HCT116 (cell line): Measurements from ENCODE around the gene TMEM191C.
"Not testable (repeated sequence)": the region's sequence is repeated elsewhere in the genome, so short reads cannot be mapped to it uniquely, and the experiment has no call there.

Experiments
- CEBPB ChIP-seq: IDR thresholded peaks from 2 replicates; pipeline ENCODE4 v1.6.1; 2012; ENCODE audit warnings: low read depth
- EZH2 ChIP-seq: fragments of 200-600 bp; sonication (generic); IDR thresholded peaks from 2 replicates; pipeline ENCODE4 v1.6.1; 2017; ENCODE audit warnings: antibody characterized with exemption, mixed run types
- POLR2A ChIP-seq: IDR thresholded peaks from 2 replicates; pipeline ENCODE4 v1.7.0; 2011; ENCODE audit warnings: borderline replicate concordance; ENCODE audit not compliant: insufficient read depth, insufficient read length; ENCODE audit errors: extremely low read depth
- POLR2AphosphoS5 ChIP-seq: IDR thresholded peaks from 2 replicates; pipeline ENCODE4 v1.6.1; 2011; ENCODE audit warnings: mild to moderate bottlenecking, low read depth, low read length, moderate library complexity
- RAD21 ChIP-seq: IDR thresholded peaks from 2 replicates; pipeline ENCODE4 v1.6.1; 2012; ENCODE audit warnings: low read depth, mild to moderate bottlenecking
- REST ChIP-seq: IDR thresholded peaks from 2 replicates; pipeline ENCODE4 v1.6.1; 2012; ENCODE audit warnings: low read depth
- SIN3A ChIP-seq: IDR thresholded peaks from 2 replicates; pipeline ENCODE4 v1.6.1; 2012; ENCODE audit warnings: low read depth
- SP1 ChIP-seq: IDR thresholded peaks from 2 replicates; pipeline ENCODE4 v1.6.1; 2012; ENCODE audit warnings: low read depth
- SRF ChIP-seq: IDR thresholded peaks from 2 replicates; pipeline ENCODE4 v1.6.1; 2012; ENCODE audit warnings: low read depth
- TCF7L2 ChIP-seq: IDR thresholded peaks from 2 replicates; pipeline ENCODE4 v1.7.0; 2011; ENCODE audit warnings: borderline replicate concordance, inconsistent platforms; ENCODE audit not compliant: insufficient read depth, insufficient read length; ENCODE audit errors: extremely low read depth
- YY1 ChIP-seq: IDR thresholded peaks from 2 replicates; pipeline ENCODE4 v1.6.1; 2011; ENCODE audit warnings: low read length, low read depth, moderate library complexity, mild to moderate bottlenecking; ENCODE audit not compliant: insufficient replicate concordance; ENCODE audit errors: extremely low read depth
- ZFX ChIP-seq: fragments of 450-650 bp; IDR thresholded peaks from 2 replicates; pipeline ENCODE4 v1.6.1; 2017
- ZNF274 ChIP-seq: fragments of 200-500 bp; sonication (Bioruptor generic); IDR thresholded peaks from 2 replicates; pipeline ENCODE4 v1.6.1; 2014; ENCODE audit warnings: mild to moderate bottlenecking, low read depth, low read length, inconsistent platforms
- TF ChIP-seq, protein P1 (sequence below), 3 experiments: fragments of 200-600 bp in 1 of 3; sonication (generic) in 1 of 3; IDR thresholded peaks in 2 of 3; conservative IDR thresholded peaks in 1 of 3; 2 replicates each; pipeline ENCODE4 v1.5.1; 2012 to 2017; ENCODE audit warnings: low read depth in 2 of 3, low read length in 2 of 3, antibody characterized with exemption in 1 of 3, borderline replicate concordance in 1 of 3, control low read depth in 1 of 3, mild to moderate bottlenecking in 1 of 3, mixed read lengths in 1 of 3, mixed run types in 1 of 3, moderate library complexity in 1 of 3; ENCODE audit not compliant: insufficient read depth in 1 of 3

DNA sequence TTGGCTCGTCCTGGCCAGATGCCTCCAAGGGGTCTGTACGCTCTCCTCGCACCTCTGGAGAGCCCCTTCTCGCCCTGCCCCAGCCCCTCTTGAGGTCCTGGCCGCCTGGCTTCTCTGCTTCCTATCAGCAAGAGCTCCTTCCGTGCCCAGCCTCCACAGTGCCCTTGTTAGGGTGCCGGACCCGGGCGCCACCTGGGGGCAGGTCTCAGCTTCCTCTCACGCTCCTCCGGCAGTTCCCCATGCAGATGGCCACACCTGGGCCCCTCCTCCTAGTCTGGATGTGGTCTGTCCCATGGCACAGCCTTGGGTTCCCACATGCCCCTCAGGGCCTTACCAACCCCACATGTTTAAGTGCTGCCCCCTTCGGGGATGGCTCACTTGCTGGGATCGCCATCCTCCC, 6.5 kb downstream of the TMEM191C start:
- TF ChIP-seq POLR2AphosphoS5, TCF7L2, SRF, POLR2A, SP1, CEBPB, ZNF274, RAD21, REST, YY1, ZFX, SIN3A, EZH2: not testable (repeated sequence)
- TF ChIP-seq, protein P1, sequence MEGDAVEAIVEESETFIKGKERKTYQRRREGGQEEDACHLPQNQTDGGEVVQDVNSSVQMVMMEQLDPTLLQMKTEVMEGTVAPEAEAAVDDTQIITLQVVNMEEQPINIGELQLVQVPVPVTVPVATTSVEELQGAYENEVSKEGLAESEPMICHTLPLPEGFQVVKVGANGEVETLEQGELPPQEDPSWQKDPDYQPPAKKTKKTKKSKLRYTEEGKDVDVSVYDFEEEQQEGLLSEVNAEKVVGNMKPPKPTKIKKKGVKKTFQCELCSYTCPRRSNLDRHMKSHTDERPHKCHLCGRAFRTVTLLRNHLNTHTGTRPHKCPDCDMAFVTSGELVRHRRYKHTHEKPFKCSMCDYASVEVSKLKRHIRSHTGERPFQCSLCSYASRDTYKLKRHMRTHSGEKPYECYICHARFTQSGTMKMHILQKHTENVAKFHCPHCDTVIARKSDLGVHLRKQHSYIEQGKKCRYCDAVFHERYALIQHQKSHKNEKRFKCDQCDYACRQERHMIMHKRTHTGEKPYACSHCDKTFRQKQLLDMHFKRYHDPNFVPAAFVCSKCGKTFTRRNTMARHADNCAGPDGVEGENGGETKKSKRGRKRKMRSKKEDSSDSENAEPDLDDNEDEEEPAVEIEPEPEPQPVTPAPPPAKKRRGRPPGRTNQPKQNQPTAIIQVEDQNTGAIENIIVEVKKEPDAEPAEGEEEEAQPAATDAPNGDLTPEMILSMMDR (IDR thresholded peaks at IDR 0.05 in 2 of 3, conservative IDR thresholded peaks at IDR 0.05 in 1 of 3; ENCODE audit: borderline replicate concordance in 1 of 3, insufficient read depth in 1 of 3, low read depth in 2 of 3, low read length in 2 of 3) = not testable (repeated sequence)
